ENCODE data around the gene TBC1D24. TPM values are rescaled to one million over a fixed set of nuclear protein-coding genes. Genes with fewer than 3 reads are reported as not detected.

TBC1D24 gene
- total and polyA plus RNA-seq, 9 of the 15 experiments (the other 6 are each of a cell fraction or from before 2014, with no cell fraction given): 1.7 to 22.6 (median 7.2) TPM

GRCh38 chr16:2465653-2466415 lies 9.1 kb upstream of the TBC1D24 start (continued):
- peak; percentile 53 to 57 (median 55) for TF ChIP-seq CTCF (IDR thresholded peaks at IDR 0.05 in 2 of 3, conservative IDR thresholded peaks at IDR 0.05 in 1 of 3; ENCODE audit: insufficient read depth in 2 of 3, low read depth in 1 of 3, low read length in 3 of 3)
- no peak for TF ChIP-seq SAP30 (IDR thresholded peaks at IDR 0.05; ENCODE audit: borderline replicate concordance, insufficient read depth, low read depth, low read length, poor library complexity, severe bottlenecking)
- TF ChIP-seq POLR2G (IDR thresholded peaks at IDR 0.05; ENCODE audit: low read depth, low read length): peak; percentile 57
- TF ChIP-seq CBX5 (IDR thresholded peaks at IDR 0.05; ENCODE audit: borderline replicate concordance, low read depth): no peak
- TF ChIP-seq ZNF24 (IDR thresholded peaks at IDR 0.05): no peak
- TF ChIP-seq TEAD2 (tag; IDR thresholded peaks at IDR 0.05): no peak
- TF ChIP-seq POLR2A (conservative IDR thresholded peaks at IDR 0.05): peak; percentile 53
- TF ChIP-seq ZNF592 (IDR thresholded peaks at IDR 0.05): no peak
- no peak for TF ChIP-seq ZNF184 (CRISPR knock-in tag; IDR thresholded peaks at IDR 0.05)
- TF ChIP-seq FOXK2 (conservative IDR thresholded peaks at IDR 0.05 in 1 of 2, IDR thresholded peaks at IDR 0.05 in 1 of 2; ENCODE audit: low read depth in 2 of 2): no peak
- no peak for TF ChIP-seq GMEB1 (CRISPR knock-in tag; IDR thresholded peaks at IDR 0.05)
- no peak for TF ChIP-seq NCOA4 (IDR thresholded peaks at IDR 0.05; ENCODE audit: partially characterized antibody)
- no peak for TF ChIP-seq ZNF263 (CRISPR knock-in tag; IDR thresholded peaks at IDR 0.05; ENCODE audit: borderline replicate concordance)
- no peak for TF ChIP-seq SMARCC2 (IDR thresholded peaks at IDR 0.05; ENCODE audit: low read depth)
- no peak for TF ChIP-seq FOXA1 (IDR thresholded peaks at IDR 0.05; ENCODE audit: borderline replicate concordance)
- peak; percentile 80 for TF ChIP-seq CTCFL (IDR thresholded peaks at IDR 0.05; ENCODE audit: borderline replicate concordance, insufficient read depth, low read depth, low read length, poor library complexity, severe bottlenecking)
